ENCODE results near the gene ERG.

DNA sequence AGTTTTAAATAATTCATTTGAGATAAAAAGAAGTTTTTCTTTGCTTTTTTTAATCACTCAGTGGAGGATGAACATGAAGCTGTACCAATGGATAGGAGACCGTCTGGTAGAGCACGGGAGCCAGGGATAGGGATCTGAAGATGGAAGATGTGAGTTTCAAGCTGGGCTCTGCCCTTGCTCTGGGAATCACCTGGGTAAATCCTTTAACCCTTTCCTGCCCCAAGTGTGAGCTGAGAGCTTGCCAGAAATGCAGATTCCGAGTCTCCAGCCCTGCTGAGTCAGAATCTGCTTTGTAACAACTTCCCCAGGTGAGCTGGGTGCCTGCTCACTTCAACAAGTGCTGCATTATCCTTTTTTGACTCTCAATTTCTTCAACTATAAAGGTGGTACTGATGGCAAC is 44.1 kb downstream of the ERG start:
- TF ChIP-seq, protein P1, sequence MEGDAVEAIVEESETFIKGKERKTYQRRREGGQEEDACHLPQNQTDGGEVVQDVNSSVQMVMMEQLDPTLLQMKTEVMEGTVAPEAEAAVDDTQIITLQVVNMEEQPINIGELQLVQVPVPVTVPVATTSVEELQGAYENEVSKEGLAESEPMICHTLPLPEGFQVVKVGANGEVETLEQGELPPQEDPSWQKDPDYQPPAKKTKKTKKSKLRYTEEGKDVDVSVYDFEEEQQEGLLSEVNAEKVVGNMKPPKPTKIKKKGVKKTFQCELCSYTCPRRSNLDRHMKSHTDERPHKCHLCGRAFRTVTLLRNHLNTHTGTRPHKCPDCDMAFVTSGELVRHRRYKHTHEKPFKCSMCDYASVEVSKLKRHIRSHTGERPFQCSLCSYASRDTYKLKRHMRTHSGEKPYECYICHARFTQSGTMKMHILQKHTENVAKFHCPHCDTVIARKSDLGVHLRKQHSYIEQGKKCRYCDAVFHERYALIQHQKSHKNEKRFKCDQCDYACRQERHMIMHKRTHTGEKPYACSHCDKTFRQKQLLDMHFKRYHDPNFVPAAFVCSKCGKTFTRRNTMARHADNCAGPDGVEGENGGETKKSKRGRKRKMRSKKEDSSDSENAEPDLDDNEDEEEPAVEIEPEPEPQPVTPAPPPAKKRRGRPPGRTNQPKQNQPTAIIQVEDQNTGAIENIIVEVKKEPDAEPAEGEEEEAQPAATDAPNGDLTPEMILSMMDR (conservative IDR thresholded peaks at IDR 0.05; ENCODE audit: low read length), result no peak
- no peak for TF ChIP-seq EZH2phosphoT487 (IDR thresholded peaks at IDR 0.05; ENCODE audit: borderline replicate concordance, low read depth, low read length)

Measured in OCI-LY7 (cell line).